ENCODE data around the gene SLC12A4.
"Not testable (repeated sequence)": the region's sequence is repeated elsewhere in the genome, so short reads cannot be mapped to it uniquely, and the experiment has no call there.

SLC12A4 gene

GRCh38 chr16:67987460-67988160 is 19.2 kb upstream of the SLC12A4 start:
- Histone ChIP-seq H3K27ac (ENCODE audit: low read depth, low read length, severe bottlenecking) (no peak overlapping the region), H3K4me1 (ENCODE audit: control insufficient read depth, insufficient read depth, low read length, poor library complexity, severe bottlenecking) (no peaks in the 10 kb centered on the region), H3K4me3 (ENCODE audit: extremely low read depth, insufficient read depth, low read length, poor library complexity, severe bottlenecking) (no peak overlapping the region), H3K36me3 (ENCODE audit: control insufficient read depth, insufficient read depth, low read length) (no peaks in the 10 kb centered on the region), H3K9me3 (ENCODE audit: control insufficient read depth, low read length) (no peaks in the 10 kb centered on the region)
- 91 to 95% methylated on average over 11 of the region's 11 CpGs for WGBS, 2 experiments (ENCODE audit: insufficient coverage in 2 of 2)

- no peaks in the 10 kb centered on the region for H3K36me3 ChIP-seq (ENCODE audit: control insufficient read depth, insufficient read depth, low read length)
- H3K27ac ChIP-seq (ENCODE audit: low read depth, low read length, severe bottlenecking): no peak overlapping the region
- no peak overlapping the region for H3K4me3 ChIP-seq (ENCODE audit: extremely low read depth, insufficient read depth, low read length, poor library complexity, severe bottlenecking)
- H3K9me3 ChIP-seq (ENCODE audit: control insufficient read depth, low read length): no peaks in the 10 kb centered on the region
- no peaks in the 10 kb centered on the region for H3K4me1 ChIP-seq (ENCODE audit: control insufficient read depth, insufficient read depth, low read length, poor library complexity, severe bottlenecking)
- 95 to 97% methylated on average over 4 of the region's 5 CpGs for WGBS, 2 experiments (ENCODE audit: insufficient coverage in 2 of 2)
Observed at GRCh38 chr16:67986949-67987348, 18.5 kb upstream of the SLC12A4 start.

GRCh38 chr16:67982011-67982696 is 13.7 kb upstream of the SLC12A4 start:
- WGBS, 2 experiments (ENCODE audit: insufficient coverage in 2 of 2): 95 to 96% methylated on average over 38 to 42 of the region's 49 CpGs
- Histone ChIP-seq H3K4me3 (ENCODE audit: extremely low read depth, insufficient read depth, low read length, poor library complexity, severe bottlenecking) (no peak overlapping the region), H3K27ac (ENCODE audit: low read depth, low read length, severe bottlenecking) (no peak overlapping the region), H3K36me3 (ENCODE audit: control insufficient read depth, insufficient read depth, low read length) (no peaks in the 10 kb centered on the region), H3K4me1 (ENCODE audit: control insufficient read depth, insufficient read depth, low read length, poor library complexity, severe bottlenecking) (no peaks in the 10 kb centered on the region), H3K9me3 (ENCODE audit: control insufficient read depth, low read length) (no peaks in the 10 kb centered on the region)

- Histone ChIP-seq H3K36me3 (ENCODE audit: control insufficient read depth, insufficient read depth, low read length) (no peaks in the 10 kb centered on the region), H3K4me3 (ENCODE audit: extremely low read depth, insufficient read depth, low read length, poor library complexity, severe bottlenecking) (no peak within 1 kb of the TSS), H3K4me1 (ENCODE audit: control insufficient read depth, insufficient read depth, low read length, poor library complexity, severe bottlenecking) (no peaks in the 10 kb centered on the region), H3K9me3 (ENCODE audit: control insufficient read depth, low read length) (no peaks in the 10 kb centered on the region), H3K27ac (ENCODE audit: low read depth, low read length, severe bottlenecking) (no peak within 1 kb of the TSS)
- WGBS, 2 experiments (ENCODE audit: insufficient coverage in 2 of 2): 90 to 96% methylated on average over 48 to 62 of the region's 62 CpGs
Observed at GRCh38 chr16:67979955-67980678, 11.7 kb upstream of the SLC12A4 start, which contains the start of gene DPEP3. DPEP3 (minus strand) TSS chr16:67980499; CDS start chr16:67980380, 119 bp downstream.

- WGBS, 2 experiments (ENCODE audit: insufficient coverage in 2 of 2): 71 to 81% methylated on average over 5 to 6 of the region's 9 CpGs
- Histone ChIP-seq H3K36me3 (ENCODE audit: control insufficient read depth, insufficient read depth, low read length) (no peaks in the 10 kb centered on the region), H3K4me1 (ENCODE audit: control insufficient read depth, insufficient read depth, low read length, poor library complexity, severe bottlenecking) (no peaks in the 10 kb centered on the region), H3K27ac (ENCODE audit: low read depth, low read length, severe bottlenecking) (no peak overlapping the region), H3K9me3 (ENCODE audit: control insufficient read depth, low read length) (no peaks in the 10 kb centered on the region), H3K4me3 (ENCODE audit: extremely low read depth, insufficient read depth, low read length, poor library complexity, severe bottlenecking) (no peak overlapping the region)
Observed at GRCh38 chr16:67977469-67978227, 9.2 kb upstream of the SLC12A4 start.

GRCh38 chr16:67977005-67977404 is 8.6 kb upstream of the SLC12A4 start:
- 52 to 70% methylated on average over 5 of the region's 5 CpGs for WGBS, 2 experiments (ENCODE audit: insufficient coverage in 2 of 2)
- Histone ChIP-seq H3K27ac (ENCODE audit: low read depth, low read length, severe bottlenecking) (no peak overlapping the region), H3K9me3 (ENCODE audit: control insufficient read depth, low read length) (no peaks in the 10 kb centered on the region), H3K36me3 (ENCODE audit: control insufficient read depth, insufficient read depth, low read length) (no peaks in the 10 kb centered on the region), H3K4me1 (ENCODE audit: control insufficient read depth, insufficient read depth, low read length, poor library complexity, severe bottlenecking) (no peaks in the 10 kb centered on the region), H3K4me3 (ENCODE audit: extremely low read depth, insufficient read depth, low read length, poor library complexity, severe bottlenecking) (no peak overlapping the region)

- H3K4me3 ChIP-seq (ENCODE audit: extremely low read depth, insufficient read depth, low read length, poor library complexity, severe bottlenecking): no peak overlapping the region
- H3K27ac ChIP-seq (ENCODE audit: low read depth, low read length, severe bottlenecking): no peak overlapping the region
- H3K36me3 ChIP-seq (ENCODE audit: control insufficient read depth, insufficient read depth, low read length): no peaks in the 10 kb centered on the region
- 86 to 100% methylated on average over 2 of the region's 2 CpGs for WGBS, 2 experiments (ENCODE audit: insufficient coverage in 2 of 2)
- no peaks in the 10 kb centered on the region for H3K4me1 ChIP-seq (ENCODE audit: control insufficient read depth, insufficient read depth, low read length, poor library complexity, severe bottlenecking)
- H3K9me3 ChIP-seq (ENCODE audit: control insufficient read depth, low read length): no peaks in the 10 kb centered on the region
Observed at GRCh38 chr16:67976205-67976604, 7.8 kb upstream of the SLC12A4 start.

GRCh38 chr16:67975321-67976105 is 7.1 kb upstream of the SLC12A4 start:
- Histone ChIP-seq H3K4me1 (ENCODE audit: control insufficient read depth, insufficient read depth, low read length, poor library complexity, severe bottlenecking) (no peaks in the 10 kb centered on the region), H3K36me3 (ENCODE audit: control insufficient read depth, insufficient read depth, low read length) (no peaks in the 10 kb centered on the region), H3K9me3 (ENCODE audit: control insufficient read depth, low read length) (no peaks in the 10 kb centered on the region), H3K27ac (ENCODE audit: low read depth, low read length, severe bottlenecking) (no peak overlapping the region), H3K4me3 (ENCODE audit: extremely low read depth, insufficient read depth, low read length, poor library complexity, severe bottlenecking) (no peak overlapping the region)
- WGBS, 2 experiments (ENCODE audit: insufficient coverage in 2 of 2): 90% methylated on average over 11 to 12 of the region's 14 CpGs

GRCh38 chr16:67972285-67972684 is 3.8 kb upstream of the SLC12A4 start:
- H3K36me3 ChIP-seq (ENCODE audit: control insufficient read depth, insufficient read depth, low read length); H3K4me3 ChIP-seq (ENCODE audit: extremely low read depth, insufficient read depth, low read length, poor library complexity, severe bottlenecking); H3K9me3 ChIP-seq (ENCODE audit: control insufficient read depth, low read length); H3K4me1 ChIP-seq (ENCODE audit: control insufficient read depth, insufficient read depth, low read length, poor library complexity, severe bottlenecking); H3K27ac ChIP-seq (ENCODE audit: low read depth, low read length, severe bottlenecking): not testable (repeated sequence)
- 84 to 90% methylated on average over 3 to 5 of the region's 7 CpGs for WGBS, 2 experiments (ENCODE audit: insufficient coverage in 2 of 2)

- Histone ChIP-seq H3K36me3 (ENCODE audit: control insufficient read depth, insufficient read depth, low read length) (peaks cover 3% of the 10 kb centered on the region), H3K4me3 (ENCODE audit: extremely low read depth, insufficient read depth, low read length, poor library complexity, severe bottlenecking) (no peak overlapping the region), H3K9me3 (ENCODE audit: control insufficient read depth, low read length) (no peaks in the 10 kb centered on the region), H3K27ac (ENCODE audit: low read depth, low read length, severe bottlenecking) (no peak overlapping the region), H3K4me1 (ENCODE audit: control insufficient read depth, insufficient read depth, low read length, poor library complexity, severe bottlenecking) (peaks cover 11% of the 10 kb centered on the region)
- WGBS, 2 experiments (ENCODE audit: insufficient coverage in 2 of 2): 96 to 100% methylated on average over 7 to 8 of the region's 9 CpGs
Observed at GRCh38 chr16:67971111-67971510, 2.7 kb upstream of the SLC12A4 start.
